ENCODE data around the gene RASD2.

- TF ChIP-seq CTCF (conservative IDR thresholded peaks at IDR 0.05 in 1 of 2, IDR thresholded peaks at IDR 0.05 in 1 of 2; ENCODE audit: extremely low read depth in 1 of 2, insufficient read depth in 1 of 2, low read depth in 1 of 2, low read length in 2 of 2) (no peak), EZH2 (IDR thresholded peaks at IDR 0.05; ENCODE audit: borderline replicate concordance, low read length) (no peak)
Observed at GRCh38 chr22:35522225-35523149, 18.1 kb upstream of the RASD2 start.
